ENCODE measurements around the gene ZNF526. TPM values are rescaled to one million over a fixed set of nuclear protein-coding genes. Genes with fewer than 3 reads are reported as not detected.

The ZNF526 gene
- total and polyA plus RNA-seq, 2 experiments from 2014 or later, result 4.9 to 8.6 TPM

DNA sequence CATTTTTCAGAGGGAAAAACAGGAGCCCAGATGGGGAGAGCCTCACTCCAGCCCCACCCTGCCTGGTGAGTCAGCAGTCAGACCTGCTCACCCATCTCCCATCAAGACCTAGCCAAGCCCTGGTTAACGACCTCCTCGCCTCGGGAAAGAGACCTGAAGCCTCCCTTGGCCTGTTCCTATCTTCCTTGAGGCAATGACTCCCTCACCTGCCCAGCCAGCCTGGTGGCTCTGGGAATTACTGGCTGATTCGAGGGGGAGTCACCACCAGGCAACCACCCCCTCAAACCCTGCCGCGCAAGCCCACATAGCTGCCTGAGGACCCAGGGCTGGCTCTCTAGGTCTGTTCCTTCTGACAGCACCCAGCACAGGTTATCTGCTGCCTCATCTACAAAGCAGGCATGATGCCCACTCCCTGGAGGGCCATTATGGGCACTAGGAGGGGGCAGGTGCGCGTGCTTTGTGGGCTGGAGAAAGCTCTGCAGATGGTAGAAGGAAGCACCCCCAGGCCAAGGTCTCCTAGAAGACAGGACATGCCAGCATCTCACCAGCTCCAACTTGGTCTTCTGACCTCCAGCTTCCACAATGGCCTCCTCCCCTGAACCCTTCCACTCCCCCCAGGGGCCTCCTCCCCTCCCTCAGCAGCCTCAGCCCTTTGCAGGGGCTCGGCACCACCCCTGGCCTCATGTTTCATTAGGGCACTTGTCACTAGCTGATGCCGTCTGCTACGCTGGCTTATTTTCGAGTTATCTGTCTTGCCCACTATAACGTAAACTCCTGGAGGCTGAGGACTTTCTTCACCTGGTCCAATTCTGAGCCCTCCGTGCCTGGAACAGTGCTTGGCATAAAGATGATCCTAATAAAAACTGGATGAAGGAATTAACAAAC lies 13.0 kb upstream of the ZNF526 start:
- WGBS (ENCODE audit: low lambda C conversion rate, missing lambda C conversion rate), result 92% methylated on average over 14 of the region's 14 CpGs
- no peak overlapping the region for H2AFZ ChIP-seq
- H3K36me3 ChIP-seq (replicated peaks; ENCODE audit: insufficient read depth, low read depth), result no peaks in the 10 kb centered on the region
- no peaks in the 10 kb centered on the region for H3K9me2 ChIP-seq (replicated peaks; ENCODE audit: insufficient read depth)
- H3K4me3 ChIP-seq, result no peak overlapping the region
- H4K20me1 ChIP-seq (ENCODE audit: insufficient read depth, poor library complexity, severe bottlenecking), result peaks cover 46% of the 10 kb centered on the region
- H3K27ac ChIP-seq, result no peak overlapping the region
- DNase-seq (ENCODE audit: low spot score), result no peak
- no peaks in the 10 kb centered on the region for H3K27me3 ChIP-seq
- no peak for TF ChIP-seq EZH2phosphoT487 (IDR thresholded peaks at IDR 0.05; ENCODE audit: low read depth, severe bottlenecking, unreplicated experiment)
- TF ChIP-seq EZH2 (IDR thresholded peaks at IDR 0.05; ENCODE audit: borderline replicate concordance), result no peak
- TF ChIP-seq, protein P1, sequence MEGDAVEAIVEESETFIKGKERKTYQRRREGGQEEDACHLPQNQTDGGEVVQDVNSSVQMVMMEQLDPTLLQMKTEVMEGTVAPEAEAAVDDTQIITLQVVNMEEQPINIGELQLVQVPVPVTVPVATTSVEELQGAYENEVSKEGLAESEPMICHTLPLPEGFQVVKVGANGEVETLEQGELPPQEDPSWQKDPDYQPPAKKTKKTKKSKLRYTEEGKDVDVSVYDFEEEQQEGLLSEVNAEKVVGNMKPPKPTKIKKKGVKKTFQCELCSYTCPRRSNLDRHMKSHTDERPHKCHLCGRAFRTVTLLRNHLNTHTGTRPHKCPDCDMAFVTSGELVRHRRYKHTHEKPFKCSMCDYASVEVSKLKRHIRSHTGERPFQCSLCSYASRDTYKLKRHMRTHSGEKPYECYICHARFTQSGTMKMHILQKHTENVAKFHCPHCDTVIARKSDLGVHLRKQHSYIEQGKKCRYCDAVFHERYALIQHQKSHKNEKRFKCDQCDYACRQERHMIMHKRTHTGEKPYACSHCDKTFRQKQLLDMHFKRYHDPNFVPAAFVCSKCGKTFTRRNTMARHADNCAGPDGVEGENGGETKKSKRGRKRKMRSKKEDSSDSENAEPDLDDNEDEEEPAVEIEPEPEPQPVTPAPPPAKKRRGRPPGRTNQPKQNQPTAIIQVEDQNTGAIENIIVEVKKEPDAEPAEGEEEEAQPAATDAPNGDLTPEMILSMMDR (IDR thresholded peaks at IDR 0.05; ENCODE audit: poor library complexity), result no peak
- peaks cover 33% of the 10 kb centered on the region for H3K79me2 ChIP-seq
- H3K4me1 ChIP-seq (ENCODE audit: insufficient read depth), result no peaks in the 10 kb centered on the region
- H3K9me3 ChIP-seq (ENCODE audit: low read depth), result no peaks in the 10 kb centered on the region
- H3K4me2 ChIP-seq, result no peak overlapping the region

DNA sequence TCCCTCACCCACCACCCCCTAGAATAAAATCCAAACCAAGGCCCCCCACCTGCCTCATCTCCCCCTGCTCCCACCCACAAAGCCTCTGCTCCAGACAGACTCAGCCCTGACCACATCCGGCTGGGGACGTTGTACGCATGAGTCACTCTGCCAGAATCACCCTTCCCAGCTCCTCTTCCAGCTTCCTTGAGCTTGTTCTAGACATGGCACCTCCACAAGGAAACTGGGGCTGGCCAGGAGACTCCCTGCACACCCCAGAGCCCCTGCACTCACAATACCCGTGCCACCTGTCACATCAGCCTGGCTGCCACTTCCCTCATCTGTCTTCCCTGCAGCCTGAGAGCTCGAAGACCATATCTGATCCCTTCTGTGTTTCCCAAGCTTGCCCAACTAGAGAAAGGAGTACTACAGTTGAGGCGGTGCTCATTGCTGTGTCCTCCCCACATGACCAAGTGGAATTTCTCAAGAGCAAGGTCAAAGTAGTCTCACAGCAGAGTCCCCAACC lies 12.3 kb upstream of the ZNF526 start:
- H3K4me1 ChIP-seq (ENCODE audit: insufficient read depth), result no peaks in the 10 kb centered on the region
- no peaks in the 10 kb centered on the region for H3K9me2 ChIP-seq (replicated peaks; ENCODE audit: insufficient read depth)
- TF ChIP-seq, protein P1 (IDR thresholded peaks at IDR 0.05; ENCODE audit: poor library complexity), result no peak
- TF ChIP-seq EZH2 (IDR thresholded peaks at IDR 0.05; ENCODE audit: borderline replicate concordance) (no peak), EZH2phosphoT487 (IDR thresholded peaks at IDR 0.05; ENCODE audit: low read depth, severe bottlenecking, unreplicated experiment) (no peak)
- H3K9me3 ChIP-seq (ENCODE audit: low read depth), result no peaks in the 10 kb centered on the region
- H3K27me3 ChIP-seq, result no peaks in the 10 kb centered on the region
- H2AFZ ChIP-seq, result no peak overlapping the region
- no peaks in the 10 kb centered on the region for H3K36me3 ChIP-seq (replicated peaks; ENCODE audit: insufficient read depth, low read depth)
- H4K20me1 ChIP-seq (ENCODE audit: insufficient read depth, poor library complexity, severe bottlenecking), result peaks cover 42% of the 10 kb centered on the region
- 84% methylated on average over 6 of the region's 6 CpGs for whole genome bisulfite sequencing (ENCODE audit: low lambda C conversion rate, missing lambda C conversion rate)
- no peak overlapping the region for H3K4me3 ChIP-seq
- no peak overlapping the region for H3K27ac ChIP-seq
- H3K79me2 ChIP-seq, result peaks cover 40% of the 10 kb centered on the region
- no peak overlapping the region for H3K4me2 ChIP-seq
- no peak for DNase-seq (ENCODE audit: low spot score)

DNA sequence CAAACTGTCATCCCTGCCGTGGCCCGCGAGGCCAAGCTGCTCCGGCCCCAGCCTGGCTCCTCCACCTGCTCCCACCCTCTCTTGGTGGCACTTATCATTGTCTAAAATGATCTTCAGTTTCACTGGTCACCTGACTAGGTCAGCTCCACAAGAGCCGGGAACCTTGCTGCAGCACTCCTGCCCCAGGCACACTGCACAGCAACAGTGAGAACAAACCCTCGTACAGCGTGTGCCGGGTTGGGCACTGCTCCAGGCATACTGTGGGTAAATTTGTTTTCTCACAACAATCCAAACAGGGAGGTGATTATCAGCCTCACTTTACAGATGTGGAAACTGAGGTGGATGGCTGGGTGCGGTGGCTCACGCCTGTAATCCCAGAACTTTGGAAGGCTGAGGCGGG lies 11.5 kb upstream of the ZNF526 start:
- H3K79me2 ChIP-seq, result peaks cover 48% of the 10 kb centered on the region
- H3K4me3 ChIP-seq, result no peak overlapping the region
- H3K36me3 ChIP-seq (replicated peaks; ENCODE audit: insufficient read depth, low read depth), result no peaks in the 10 kb centered on the region
- WGBS (ENCODE audit: low lambda C conversion rate, missing lambda C conversion rate), result 97% methylated on average over 11 of the region's 11 CpGs
- H3K27ac ChIP-seq, result no peak overlapping the region
- no peaks in the 10 kb centered on the region for H3K4me1 ChIP-seq (ENCODE audit: insufficient read depth)
- TF ChIP-seq, protein P1 (IDR thresholded peaks at IDR 0.05; ENCODE audit: poor library complexity), result no peak
- no peak for TF ChIP-seq EZH2phosphoT487 (IDR thresholded peaks at IDR 0.05; ENCODE audit: low read depth, severe bottlenecking, unreplicated experiment)
- H3K9me2 ChIP-seq (replicated peaks; ENCODE audit: insufficient read depth), result no peaks in the 10 kb centered on the region
- peaks cover 42% of the 10 kb centered on the region for H4K20me1 ChIP-seq (ENCODE audit: insufficient read depth, poor library complexity, severe bottlenecking)
- H2AFZ ChIP-seq, result no peak overlapping the region
- H3K4me2 ChIP-seq, result no peak overlapping the region
- H3K27me3 ChIP-seq, result no peaks in the 10 kb centered on the region
- no peaks in the 10 kb centered on the region for H3K9me3 ChIP-seq (ENCODE audit: low read depth)
- no peak for DNase-seq (ENCODE audit: low spot score)

Measured in hepatocyte (in vitro differentiated cells).